ENCODE results near the gene POLD2.
A peak's percentile ranks its signal among the peaks of the same experiment; 100 is the strongest.
"Not testable (repeated sequence)": the region's sequence is repeated elsewhere in the genome, so short reads cannot be mapped to it uniquely, and the experiment has no call there.

The POLD2 gene

DNA sequence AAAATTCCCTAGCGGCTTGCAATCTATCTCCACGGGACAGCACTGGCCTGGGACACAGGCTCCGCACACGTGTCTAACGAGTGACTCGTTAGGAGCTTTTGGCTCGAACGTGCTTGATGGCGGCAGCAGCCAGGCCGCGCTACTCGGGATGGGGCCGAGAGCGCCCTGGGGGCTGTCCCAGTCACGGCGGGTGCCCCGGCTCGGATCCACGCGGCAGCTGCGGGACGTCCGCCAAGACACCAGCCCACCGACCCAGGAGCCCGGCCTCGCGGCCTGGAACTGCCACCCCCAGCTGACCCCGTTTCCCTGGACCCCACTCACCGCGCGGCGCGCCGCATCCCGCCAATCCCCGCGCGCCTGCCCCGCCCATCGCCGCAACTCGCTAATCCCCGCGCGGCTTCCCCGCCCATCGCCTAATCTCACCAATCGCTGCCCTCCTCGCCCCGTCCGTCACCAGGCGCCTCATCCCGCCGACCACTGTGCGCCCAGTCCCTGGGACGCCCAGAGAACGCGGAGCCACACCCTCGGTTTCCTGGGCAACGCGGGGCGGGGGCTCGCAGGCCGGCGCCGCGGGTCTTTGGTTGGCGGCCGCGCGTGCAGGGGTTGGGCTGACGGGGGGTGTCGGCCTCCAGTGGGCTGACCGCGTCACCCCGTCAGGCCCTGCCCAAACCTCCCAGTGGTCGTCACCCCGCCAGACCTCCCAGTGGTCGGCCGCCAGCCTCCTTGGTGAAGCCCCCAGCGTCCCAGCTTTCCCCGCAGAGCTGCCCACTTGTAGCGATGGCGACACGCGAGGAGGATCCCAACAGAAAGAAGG lies at the start of gene POLD2:
POLD2 (minus strand) TSS at position 359 of the 814 bp plus-strand sequence. CDS start 1,495 bp downstream, outside the sequence.
- DNase-seq, result peak; percentile 84 to 90

DNA sequence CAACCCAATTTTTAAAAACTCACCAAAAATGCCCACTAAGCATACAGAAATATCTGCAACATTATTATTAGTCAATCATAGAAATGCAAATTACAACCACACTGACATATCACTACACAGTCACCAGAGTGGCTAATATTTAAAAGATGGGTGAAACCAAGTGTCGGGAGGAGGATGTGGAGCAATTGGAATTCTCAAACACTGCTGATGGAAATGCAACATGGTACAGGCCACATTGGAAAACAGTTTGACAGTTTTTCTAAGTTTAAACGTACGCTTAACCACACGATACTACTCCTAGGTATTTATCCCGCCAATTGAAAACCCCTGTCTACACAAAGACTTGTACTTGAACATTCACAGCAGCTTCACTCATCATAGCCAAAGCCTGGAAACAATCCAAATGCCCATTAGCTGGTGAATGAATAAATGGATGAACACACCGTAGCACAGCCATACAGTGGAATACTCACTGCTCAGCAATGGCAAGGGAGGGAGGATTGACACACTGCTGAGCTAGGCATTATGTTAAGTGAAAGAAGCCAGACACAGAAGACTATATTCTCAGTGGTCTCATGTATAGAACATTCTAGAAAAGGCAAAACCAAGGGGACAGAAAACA lies 49.6 kb upstream of the POLD2 start:
- DNase-seq, result no peak

DNA sequence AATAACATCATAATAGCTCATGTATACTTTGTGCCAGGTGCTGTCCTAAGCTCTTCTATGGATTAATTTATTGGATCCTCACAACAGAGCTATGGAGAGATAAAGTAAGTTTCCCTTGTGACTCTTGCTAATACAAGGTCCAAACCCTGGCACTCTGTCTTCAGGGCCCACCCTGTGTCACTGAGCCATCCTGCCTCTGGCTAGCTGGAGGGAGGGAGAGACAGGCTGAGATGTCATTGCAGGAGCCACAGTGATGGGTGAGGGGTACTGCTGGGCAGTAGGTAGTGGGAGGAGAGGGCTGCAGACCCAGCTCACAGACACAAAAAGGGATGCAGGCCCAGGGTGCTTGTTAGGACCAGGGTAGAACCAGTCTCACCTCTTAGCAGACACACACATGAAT lies 49.0 kb upstream of the POLD2 start:
- no peak for DNase-seq

DNA sequence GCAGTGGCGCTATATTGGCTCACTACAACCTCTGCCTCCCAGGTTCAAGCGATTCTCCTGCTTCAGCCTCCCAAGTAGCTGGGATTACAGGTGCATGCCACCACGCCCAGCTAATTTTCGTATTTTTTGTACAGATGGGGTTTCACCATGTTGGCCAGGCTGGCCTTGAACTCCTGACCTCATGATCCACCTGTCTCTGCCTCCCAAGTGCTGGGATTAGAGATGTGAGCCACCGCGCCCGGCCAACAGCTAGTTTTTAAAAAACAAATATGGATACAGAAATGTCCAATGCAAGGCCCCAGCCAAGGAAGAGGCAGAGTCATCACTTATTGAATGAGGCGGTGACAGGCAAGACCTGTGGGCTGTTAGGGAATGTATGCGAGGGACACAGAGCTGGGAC lies 48.6 kb upstream of the POLD2 start:
- DNase-seq, result not testable (repeated sequence)

- DNase-seq, result peak; percentile 14 to 30
Measured at GRCh38 chr7:44167920-44168319, 44.6 kb upstream of the POLD2 start.

GRCh38 chr7:44163591-44163990 lies 40.2 kb upstream of the POLD2 start:
- DNase-seq, result no peak

- DNase-seq, result no peak
Measured at GRCh38 chr7:44162785-44163395, 39.5 kb upstream of the POLD2 start.

GRCh38 chr7:44162179-44162578 lies 38.8 kb upstream of the POLD2 start:
- DNase-seq, result no peak

DNA sequence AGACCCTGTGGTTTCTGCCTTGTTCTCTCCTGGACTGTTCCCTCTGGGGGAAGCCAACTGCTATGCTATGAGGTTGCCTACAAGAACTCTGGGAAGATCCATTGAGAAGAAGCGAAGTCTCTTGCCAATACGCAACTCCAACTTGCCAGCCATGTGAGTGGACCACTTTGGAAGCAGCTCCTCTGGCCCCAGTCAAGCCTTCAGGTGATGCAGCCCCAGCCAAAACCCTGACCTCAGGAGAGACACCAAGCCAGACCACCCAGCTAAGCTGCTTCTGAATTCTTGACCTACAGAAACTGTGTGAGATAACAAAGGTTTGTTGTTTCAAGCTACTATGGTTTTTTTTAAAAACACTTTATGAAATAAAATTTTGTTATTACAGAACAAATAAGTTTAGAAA lies 38.0 kb upstream of the POLD2 start:
- no peak for DNase-seq

GRCh38 chr7:44159824-44160630 lies 36.7 kb upstream of the POLD2 start:
- no peak for DNase-seq

GRCh38 chr7:44158873-44159631 lies 35.7 kb upstream of the POLD2 start:
- no peak for DNase-seq

GRCh38 chr7:44158096-44158872 lies 34.9 kb upstream of the POLD2 start:
- no peak for DNase-seq

- DNase-seq, result no peak
Measured at GRCh38 chr7:44157116-44158080, 34.0 kb upstream of the POLD2 start.

- no peak for DNase-seq
Measured at GRCh38 chr7:44156453-44157010, 33.2 kb upstream of the POLD2 start.

DNA sequence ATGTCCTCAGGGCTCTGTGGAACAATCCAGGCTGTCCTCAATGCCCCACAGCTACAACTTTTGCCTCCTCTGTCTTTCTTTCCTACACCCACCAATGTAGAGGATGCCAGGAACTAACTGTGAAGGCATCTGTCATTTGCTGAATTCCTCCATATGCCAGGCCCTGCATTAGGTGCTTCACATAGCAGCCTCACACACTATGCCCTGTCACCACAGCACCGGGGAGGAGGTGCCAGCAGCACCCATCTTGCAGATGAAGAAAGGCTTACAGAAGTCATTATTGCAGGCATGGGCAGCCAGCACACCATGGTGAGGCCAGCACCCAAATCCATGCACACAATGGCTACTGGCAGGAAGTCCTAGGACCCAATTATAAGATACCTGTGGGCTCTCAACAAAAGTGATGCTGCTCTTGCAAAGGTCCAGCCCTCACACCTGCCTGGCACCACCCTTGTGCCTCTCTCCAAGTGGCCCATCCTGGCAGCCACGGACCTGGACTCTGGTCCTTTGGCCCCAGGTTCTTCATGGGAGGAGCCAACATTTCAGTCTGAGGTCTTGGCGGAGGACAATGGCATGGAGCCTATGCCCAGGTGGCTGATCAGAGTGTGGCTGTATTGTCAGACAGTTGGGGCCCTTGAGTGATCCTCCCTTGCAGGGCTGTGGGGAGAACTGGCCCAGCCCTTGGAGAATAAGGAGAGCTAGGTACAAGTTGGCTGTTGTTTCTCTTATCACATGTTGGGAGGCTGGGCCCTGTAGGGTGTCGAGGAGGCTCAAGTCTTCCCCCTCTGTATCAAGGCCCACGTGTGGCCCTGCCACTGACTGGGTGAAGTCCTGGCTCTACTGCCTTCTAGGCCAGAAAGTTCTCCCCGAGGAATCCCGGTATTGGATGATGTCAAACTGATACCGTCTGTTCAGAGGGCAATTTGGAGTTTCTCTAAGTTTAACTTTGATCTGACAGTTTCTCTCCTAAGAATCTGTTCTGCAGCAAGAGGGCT lies 32.1 kb upstream of the POLD2 start:
- DNase-seq, result no peak

- DNase-seq, result no peak
Measured at GRCh38 chr7:44154703-44155102, 31.4 kb upstream of the POLD2 start.

DNA sequence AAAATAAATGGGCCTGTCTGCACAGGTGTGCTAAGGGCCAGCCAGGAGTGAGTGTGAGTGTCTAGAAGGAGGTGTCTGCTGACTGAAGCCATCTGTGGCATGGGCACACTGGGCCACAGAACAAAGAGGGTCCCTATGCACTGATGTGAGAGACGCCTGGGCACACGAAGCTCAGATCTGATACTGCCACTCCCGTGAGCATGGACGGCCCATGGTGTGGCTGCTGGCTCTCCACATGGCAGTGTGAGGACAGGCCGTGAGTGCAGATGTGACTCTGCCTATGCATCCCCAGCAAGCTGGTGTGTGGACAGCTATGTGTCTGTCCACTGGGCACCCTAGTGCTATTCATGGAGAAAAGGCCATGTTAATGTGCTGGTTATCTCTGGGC lies 30.6 kb upstream of the POLD2 start:
- DNase-seq, result no peak

Measured in AML-193 (cell line).